HL-60 (cell line): ENCODE results near the gene LMNTD1.

ENCODE experiments used
- CTCF ChIP-seq: IDR thresholded peaks from one replicate; pipeline ENCODE4 v1.5.1; 2011; ENCODE audit warnings: low read length, control low read depth, inconsistent platforms; ENCODE audit not compliant: insufficient read depth
- GABPA ChIP-seq: IDR thresholded peaks from 2 replicates; pipeline ENCODE4 v1.6.1; 2012; ENCODE audit warnings: low read depth
- POLR2AphosphoS5 ChIP-seq: IDR thresholded peaks from 2 replicates; pipeline ENCODE4 v1.6.1; 2012; ENCODE audit warnings: low read depth
- SPI1 ChIP-seq: IDR thresholded peaks from 2 replicates; pipeline ENCODE4 v1.6.1; 2012; ENCODE audit warnings: low read depth, mild to moderate bottlenecking, borderline replicate concordance

DNA sequence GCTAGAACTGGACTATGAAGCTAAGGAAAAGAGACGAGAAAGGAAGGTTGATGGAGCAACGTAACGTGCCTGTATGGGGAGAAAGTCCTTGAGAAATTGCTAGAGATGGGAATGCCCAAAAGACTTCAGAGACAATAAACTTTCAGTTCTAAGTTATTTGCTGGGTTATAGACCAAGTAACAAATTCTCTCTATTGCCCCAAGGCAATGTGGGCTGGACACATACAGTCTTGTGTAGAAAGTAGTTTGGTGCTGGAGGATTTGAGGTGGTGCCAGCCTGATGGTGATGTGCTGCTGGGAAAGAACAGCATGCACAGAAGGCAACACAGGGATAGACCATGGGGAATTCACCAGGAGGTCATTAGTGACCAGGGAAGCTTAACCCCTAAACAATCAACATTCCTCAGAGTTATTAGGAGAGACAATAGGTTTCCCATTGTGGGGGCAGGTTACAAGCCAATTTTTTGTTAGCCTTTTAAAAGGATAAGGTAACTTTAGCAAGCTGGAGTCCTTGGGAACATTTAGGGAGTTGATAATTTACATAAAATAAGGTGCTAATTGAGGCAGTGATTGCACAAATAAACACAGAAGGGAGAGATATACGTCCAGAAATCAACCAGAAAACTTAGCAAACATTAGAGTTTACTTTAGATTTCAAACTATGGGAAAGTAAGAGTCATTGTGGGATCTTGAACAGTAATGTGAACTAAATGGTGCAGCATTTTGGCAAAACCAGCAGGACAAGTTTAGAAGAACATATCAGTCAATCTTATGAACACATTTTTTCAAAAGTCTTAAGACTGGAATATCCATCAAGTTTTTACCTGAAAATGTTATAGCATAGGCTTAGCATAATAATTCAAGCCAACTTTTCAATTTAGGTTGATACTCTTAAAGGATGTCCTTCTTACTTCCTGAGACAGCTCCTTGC, 61.4 kb downstream of the LMNTD1 start:
- TF ChIP-seq CTCF (no peak), SPI1 (no peak), GABPA (no peak), POLR2AphosphoS5 (no peak)
